Mesodermal cell (in vitro differentiated cells): ENCODE data around the gene SERHL2. TPM values are rescaled to one million over a fixed set of nuclear protein-coding genes. Genes with fewer than 3 reads are reported as not detected.
A peak's percentile ranks its signal among the peaks of the same experiment; 100 is the strongest.
"Not testable (repeated sequence)": the region's sequence is repeated elsewhere in the genome, so short reads cannot be mapped to it uniquely, and the experiment has no call there.

Experiments
- H3K27ac ChIP-seq: 2 replicates; pipeline ENCODE4 v1.7.0; 2013; ENCODE audit warnings: mild to moderate bottlenecking, low read depth, low read length, moderate library complexity; ENCODE audit not compliant: severe bottlenecking
- H3K36me3 ChIP-seq: 2 replicates; pipeline ENCODE4 v1.7.1; 2013; ENCODE audit warnings: mild to moderate bottlenecking, low read length, moderate library complexity; ENCODE audit not compliant: control insufficient read depth, insufficient read depth
- H3K4me1 ChIP-seq: one replicate; pipeline ENCODE4 v1.7.1; 2013; ENCODE audit warnings: mild to moderate bottlenecking, low read length; ENCODE audit not compliant: insufficient read depth, control insufficient read depth, poor library complexity, severe bottlenecking
- H3K4me3 ChIP-seq: 2 replicates; pipeline ENCODE4 v1.7.0; 2013; ENCODE audit warnings: low read length, control low read depth, mild to moderate bottlenecking; ENCODE audit not compliant: insufficient read depth, poor library complexity, severe bottlenecking; ENCODE audit errors: extremely low read depth
- H3K9me3 ChIP-seq: 2 replicates; pipeline ENCODE4 v1.7.1; 2013; ENCODE audit warnings: mild to moderate bottlenecking, low read length, moderate library complexity; ENCODE audit not compliant: control insufficient read depth
- WGBS, 2 experiments: methylation state at CpG; one replicate each; pipeline ENCODE4 v1.1.5; 2013; ENCODE audit warnings: missing lambda C conversion rate in 2 of 2; ENCODE audit not compliant: insufficient coverage in 2 of 2; 5-methylcytosine and 5-hydroxymethylcytosine counted together
- polyA plus RNA-seq, 2 experiments: library from polyadenylated mRNA; stranded (reverse); fragments of 50-300 nt; gene quantifications; one replicate each; pipeline ENCODE4 v1.2.3, GENCODE V29; 2013

Gene SERHL2, protein sequence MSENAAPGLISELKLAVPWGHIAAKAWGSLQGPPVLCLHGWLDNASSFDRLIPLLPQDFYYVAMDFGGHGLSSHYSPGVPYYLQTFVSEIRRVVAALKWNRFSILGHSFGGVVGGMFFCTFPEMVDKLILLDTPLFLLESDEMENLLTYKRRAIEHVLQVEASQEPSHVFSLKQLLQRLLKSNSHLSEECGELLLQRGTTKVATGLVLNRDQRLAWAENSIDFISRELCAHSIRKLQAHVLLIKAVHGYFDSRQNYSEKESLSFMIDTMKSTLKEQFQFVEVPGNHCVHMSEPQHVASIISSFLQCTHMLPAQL
- polyA plus RNA-seq (2013, experiment 1 of 2): 4.3 TPM
- 3.9 TPM for polyA plus RNA-seq (2013, experiment 2 of 2)

GRCh38 chr22:42553475-42554361 is at the start of gene SERHL2:
Gene SERHL2 (plus strand): TSS chr22:42553956. CDS start chr22:42554021, 65 bp downstream.
- no peaks in the 10 kb centered on the region for H3K4me1 ChIP-seq
- H3K4me3 ChIP-seq: peak within 1 kb of the TSS; percentile 35
- WGBS, 2 experiments: 10 to 17% methylated on average over 48 to 67 of the region's 75 CpGs
- H3K36me3 ChIP-seq: no peaks in the 10 kb centered on the region
- H3K27ac ChIP-seq: no peak within 1 kb of the TSS
- H3K9me3 ChIP-seq: no peaks in the 10 kb centered on the region

DNA sequence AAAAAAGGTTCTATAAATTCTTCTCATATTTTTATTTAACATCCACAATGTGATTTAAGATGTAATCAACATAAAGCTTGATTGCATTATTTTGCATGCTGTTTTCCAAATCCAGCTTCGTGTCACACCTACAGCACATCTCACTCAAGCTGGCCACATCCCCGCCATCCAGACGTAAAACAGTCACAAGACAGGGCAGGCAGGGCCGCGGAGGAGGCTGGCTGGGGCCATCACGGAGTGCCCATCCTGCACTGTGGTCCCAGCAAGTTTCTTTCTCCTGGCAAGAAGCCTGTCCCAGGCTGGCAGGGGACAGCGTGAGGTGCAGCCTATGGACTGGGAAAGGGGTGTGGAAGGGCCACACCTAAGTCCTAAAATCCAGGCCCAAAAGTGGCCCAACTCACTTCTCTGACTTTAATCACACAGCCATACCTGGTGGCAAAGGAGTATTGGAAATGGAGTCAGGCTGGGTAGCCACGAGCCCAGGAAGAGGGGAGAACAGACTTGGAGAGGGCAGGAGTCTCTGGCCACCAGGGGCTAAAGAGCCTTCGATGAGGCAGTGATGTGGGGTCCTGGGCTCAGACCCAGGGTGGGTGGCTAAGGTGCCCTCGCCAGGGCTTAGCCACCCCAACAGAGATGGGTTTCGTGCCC is 45.3 kb upstream of the SERHL2 start:
- H3K36me3 ChIP-seq, H3K4me1 ChIP-seq, H3K9me3 ChIP-seq, H3K27ac ChIP-seq, H3K4me3 ChIP-seq: not testable (repeated sequence)
- 29 to 64% methylated on average over 3 of the region's 11 CpGs for WGBS, 2 experiments

- H3K27ac ChIP-seq, H3K4me3 ChIP-seq: not testable (repeated sequence)
- 38 to 53% methylated on average over 6 to 8 of the region's 10 CpGs for WGBS, 2 experiments
Observed at GRCh38 chr22:42508975-42509364, 44.8 kb upstream of the SERHL2 start.

GRCh38 chr22:42509548-42509947 is 44.2 kb upstream of the SERHL2 start:
- no peak overlapping the region for H3K27ac ChIP-seq
- WGBS, 2 experiments: 93 to 95% methylated on average over 11 to 15 of the region's 15 CpGs
- H3K4me1 ChIP-seq: peaks cover 2% of the 10 kb centered on the region
- H3K4me3 ChIP-seq: no peak overlapping the region
- H3K36me3 ChIP-seq: peaks cover 5% of the 10 kb centered on the region
- no peaks in the 10 kb centered on the region for H3K9me3 ChIP-seq

More at GRCh38 chr22:42508975-42509364, 44.8 kb upstream of the SERHL2 start:
- H3K4me1 ChIP-seq, H3K36me3 ChIP-seq, H3K9me3 ChIP-seq: not testable (repeated sequence)

DNA sequence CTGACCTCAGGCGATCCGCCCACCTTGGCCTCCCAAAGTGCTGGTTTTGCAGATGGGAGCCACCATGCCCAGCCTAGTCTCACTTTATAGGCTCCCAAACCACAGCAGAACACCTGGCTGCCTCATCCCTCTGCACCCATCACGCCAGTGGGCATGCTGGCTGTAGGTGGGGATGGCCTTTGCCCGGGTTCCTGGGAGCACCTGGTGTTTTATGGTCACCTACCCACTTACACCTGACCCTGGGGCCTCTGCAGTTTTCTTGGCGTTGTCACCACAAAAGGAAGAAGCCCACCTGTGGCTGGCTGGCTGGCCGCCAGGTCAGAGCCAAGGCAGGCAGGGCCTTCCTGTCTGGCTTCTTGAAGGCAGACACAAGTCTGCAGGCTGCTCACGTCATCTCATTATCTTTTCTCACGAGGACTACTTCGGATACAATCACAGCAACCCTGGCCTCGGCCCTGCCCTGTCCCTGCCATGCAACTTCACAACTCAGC is 42.3 kb upstream of the SERHL2 start:
- 98 to 99% methylated on average over 7 to 9 of the region's 10 CpGs for WGBS, 2 experiments
- no peak overlapping the region for H3K4me3 ChIP-seq

DNA sequence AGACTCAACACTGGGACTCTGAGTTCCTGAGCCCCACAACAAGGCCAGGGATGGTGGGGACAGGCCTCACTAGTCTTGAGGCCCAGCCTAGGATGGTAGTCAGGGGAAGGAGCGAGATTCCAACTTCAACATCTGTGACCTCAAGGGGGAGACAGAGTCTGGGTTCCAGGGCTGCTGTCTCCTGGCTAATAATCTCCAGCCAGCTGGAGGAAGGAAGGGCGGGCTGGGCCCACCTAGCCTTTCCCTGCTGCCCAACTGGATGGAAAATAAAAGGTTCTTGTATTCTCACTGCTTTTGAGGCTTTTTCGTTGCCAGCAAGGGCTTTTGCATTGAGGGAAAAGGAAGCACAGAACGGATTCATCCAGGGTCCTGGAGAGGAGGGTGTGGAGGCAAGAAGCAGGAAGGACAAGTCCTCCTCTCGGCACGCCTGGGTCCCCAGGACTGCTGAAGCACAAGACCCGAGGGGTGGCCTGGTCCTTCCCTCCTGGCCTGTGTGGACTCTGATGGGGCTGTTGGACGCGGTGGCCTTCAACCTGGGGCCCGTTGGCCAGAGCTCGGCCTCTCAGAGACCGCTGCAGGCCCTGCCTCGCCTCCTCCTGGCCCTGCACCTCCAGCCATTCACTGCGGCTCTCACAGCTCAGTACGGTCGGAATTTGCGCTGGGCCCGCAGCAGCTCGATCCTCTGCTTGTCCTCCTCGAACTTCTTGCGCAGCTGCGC is 41.3 kb upstream of the SERHL2 start:
- not testable (repeated sequence) for H3K9me3 ChIP-seq, H3K27ac ChIP-seq, H3K4me1 ChIP-seq, H3K4me3 ChIP-seq
- WGBS, 2 experiments: 89 to 97% methylated on average over 10 to 17 of the region's 22 CpGs
- peaks cover 16% of the 10 kb centered on the region for H3K36me3 ChIP-seq

More for the DNA sequence above, 42.3 kb upstream of the SERHL2 start:
- Histone ChIP-seq H3K27ac (no peak overlapping the region), H3K4me1 (peaks cover 2% of the 10 kb centered on the region), H3K9me3 (no peaks in the 10 kb centered on the region), H3K36me3 (peaks cover 16% of the 10 kb centered on the region)

- H3K27ac ChIP-seq, H3K9me3 ChIP-seq, H3K4me3 ChIP-seq, H3K4me1 ChIP-seq: not testable (repeated sequence)
- 83 to 87% methylated on average over 7 of the region's 17 CpGs for WGBS, 2 experiments
- peaks cover 20% of the 10 kb centered on the region for H3K36me3 ChIP-seq
Observed at GRCh38 chr22:42514331-42514730, 39.4 kb upstream of the SERHL2 start.

DNA sequence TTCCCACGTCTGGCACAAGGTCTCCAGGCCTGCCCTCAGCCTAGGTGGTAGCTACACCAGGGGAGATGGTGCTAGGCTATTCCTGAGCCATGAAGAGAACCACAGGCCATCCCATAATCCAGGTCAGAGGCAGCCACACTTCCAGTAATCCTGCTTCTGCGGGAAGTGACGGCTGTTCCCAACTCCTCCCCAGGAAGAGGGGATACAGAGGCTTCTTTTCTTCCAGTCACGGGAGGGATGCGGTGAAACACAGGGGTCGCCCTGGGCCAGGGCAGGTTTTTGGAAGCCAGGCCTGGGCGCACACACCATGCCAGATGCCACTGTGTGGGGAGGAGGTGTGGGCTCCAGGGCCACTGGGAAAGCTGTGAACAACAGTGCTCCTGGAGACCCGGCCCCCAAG is 38.5 kb upstream of the SERHL2 start:
- H3K9me3 ChIP-seq, H3K4me3 ChIP-seq, H3K4me1 ChIP-seq, H3K27ac ChIP-seq: not testable (repeated sequence)
- WGBS, 2 experiments: 91 to 93% methylated on average over 2 to 4 of the region's 8 CpGs
- H3K36me3 ChIP-seq: peaks cover 20% of the 10 kb centered on the region

DNA sequence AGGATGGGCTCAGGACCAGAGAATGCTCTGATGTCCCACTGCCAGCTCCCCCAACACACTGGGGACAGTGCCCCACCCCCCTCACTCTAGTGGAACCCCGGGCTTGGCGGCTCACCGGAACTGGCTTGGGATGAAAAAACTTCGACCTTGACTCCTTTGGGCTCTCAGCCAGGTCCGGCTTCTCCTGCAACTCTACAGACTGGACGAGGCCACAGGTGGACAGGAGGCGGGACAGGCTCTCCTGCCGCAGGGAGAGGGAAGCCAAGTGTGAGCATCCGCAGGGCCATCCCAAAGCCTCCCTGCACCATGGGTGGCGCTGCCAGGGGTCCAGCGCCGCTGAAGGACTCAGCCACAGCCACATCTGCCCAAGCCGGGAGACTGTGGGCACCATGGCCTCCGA is 37.9 kb upstream of the SERHL2 start:
- Histone ChIP-seq H3K27ac (no peak overlapping the region), H3K9me3 (no peaks in the 10 kb centered on the region), H3K4me1 (no peaks in the 10 kb centered on the region), H3K4me3 (no peak overlapping the region), H3K36me3 (peaks cover 20% of the 10 kb centered on the region)
- WGBS, 2 experiments: 96 to 98% methylated on average over 8 to 13 of the region's 14 CpGs

DNA sequence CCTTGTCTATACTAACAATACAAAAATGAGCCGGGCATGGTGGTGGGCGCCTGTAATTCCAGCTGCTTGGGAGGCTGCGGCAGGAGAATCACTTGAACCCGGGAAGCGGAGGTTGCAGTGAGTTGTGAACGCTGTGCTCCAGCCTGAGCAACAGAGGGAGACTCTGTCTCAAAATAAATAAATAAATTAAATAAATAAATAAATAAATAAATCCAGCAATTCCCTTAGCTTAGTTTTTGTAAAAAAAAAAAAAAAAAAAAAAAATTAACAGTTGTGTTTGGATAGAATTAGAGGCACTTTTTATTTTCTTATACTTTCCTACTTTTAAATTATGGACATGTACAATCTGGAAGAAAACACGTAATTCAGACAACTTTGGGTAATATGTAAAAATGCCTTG is 36.7 kb upstream of the SERHL2 start:
- not testable (repeated sequence) for H3K27ac ChIP-seq, H3K9me3 ChIP-seq, H3K4me3 ChIP-seq, H3K4me1 ChIP-seq
- 95 to 100% methylated on average over 2 to 3 of the region's 7 CpGs for WGBS, 2 experiments
- H3K36me3 ChIP-seq: peaks cover 15% of the 10 kb centered on the region
